GM18861 (cell line): ENCODE data around the gene ADGRG3.

Experiments
- ATAC-seq: cut with Tn5 transposase; IDR thresholded peaks from one replicate; pipeline ENCODE4 v1.9.1; 2021; ENCODE audit not compliant: unreplicated experiment

ADGRG3 gene

GRCh38 chr16:57679767-57680482, 11.8 kb downstream of the ADGRG3 start:
- no peak for ATAC-seq

GRCh38 chr16:57680842-57681375, 12.8 kb downstream of the ADGRG3 start:
- ATAC-seq = no peak

- ATAC-seq = no peak
Observed at GRCh38 chr16:57681950-57682728, 14.0 kb downstream of the ADGRG3 start.

- ATAC-seq = no peak
Observed at GRCh38 chr16:57682809-57683635, 14.9 kb downstream of the ADGRG3 start.

- ATAC-seq = no peak
Observed at GRCh38 chr16:57683636-57684545, 15.8 kb downstream of the ADGRG3 start.

- no peak for ATAC-seq
Observed at GRCh38 chr16:57684626-57685358, 16.7 kb downstream of the ADGRG3 start.

- ATAC-seq = no peak
Observed at GRCh38 chr16:57685633-57686032, 17.5 kb downstream of the ADGRG3 start.

GRCh38 chr16:57686577-57686976, 18.5 kb downstream of the ADGRG3 start:
- ATAC-seq = no peak

GRCh38 chr16:57687363-57687929, 19.3 kb downstream of the ADGRG3 start:
- ATAC-seq = no peak

GRCh38 chr16:57688487-57688986, 20.4 kb downstream of the ADGRG3 start:
- ATAC-seq = no peak

GRCh38 chr16:57688987-57689761, 21.1 kb downstream of the ADGRG3 start:
- no peak for ATAC-seq

- no peak for ATAC-seq
Observed at GRCh38 chr16:57689762-57690558, 21.9 kb downstream of the ADGRG3 start.

GRCh38 chr16:57690782-57691471, 22.8 kb downstream of the ADGRG3 start:
- no peak for ATAC-seq

GRCh38 chr16:57692636-57693035, 24.5 kb downstream of the ADGRG3 start:
- ATAC-seq = no peak

GRCh38 chr16:57693550-57693949, 25.4 kb downstream of the ADGRG3 start:
- no peak for ATAC-seq

- ATAC-seq = no peak
Observed at GRCh38 chr16:57694231-57694724, 26.2 kb downstream of the ADGRG3 start.
